ENCODE data around the gene C2CD5.
"Not testable (repeated sequence)": the region's sequence is repeated elsewhere in the genome, so short reads cannot be mapped to it uniquely, and the experiment has no call there.

The C2CD5 gene

DNA sequence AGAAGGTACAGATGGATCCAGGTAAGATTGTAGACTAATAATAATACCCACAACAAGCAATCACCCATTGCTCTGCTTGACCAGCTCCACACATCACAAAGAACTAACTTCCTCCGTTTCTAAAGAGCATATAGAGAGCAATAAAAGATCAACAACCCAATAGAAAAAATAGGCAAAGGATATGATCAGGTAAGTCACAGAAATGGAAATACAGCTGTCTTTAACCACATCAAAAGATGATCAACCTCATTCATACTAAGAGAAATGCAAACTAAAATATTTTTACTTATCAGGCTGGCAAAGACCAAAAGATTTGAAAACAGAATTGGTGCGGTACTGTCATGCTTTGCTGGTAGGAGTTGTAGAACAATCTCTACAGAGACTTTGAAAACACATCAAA is 8.9 kb downstream of the C2CD5 start:
- DNase-seq (ENCODE audit: low read depth in 2 of 2) = no peak

- no peak for DNase-seq (ENCODE audit: low read depth in 2 of 2)
These were observed 9.3 kb downstream of the C2CD5 start for GRCh38 chr12:22535038-22535437.

- no peak for DNase-seq (ENCODE audit: low read depth in 2 of 2)
These were observed 11.2 kb downstream of the C2CD5 start for GRCh38 chr12:22533155-22533554.

DNA sequence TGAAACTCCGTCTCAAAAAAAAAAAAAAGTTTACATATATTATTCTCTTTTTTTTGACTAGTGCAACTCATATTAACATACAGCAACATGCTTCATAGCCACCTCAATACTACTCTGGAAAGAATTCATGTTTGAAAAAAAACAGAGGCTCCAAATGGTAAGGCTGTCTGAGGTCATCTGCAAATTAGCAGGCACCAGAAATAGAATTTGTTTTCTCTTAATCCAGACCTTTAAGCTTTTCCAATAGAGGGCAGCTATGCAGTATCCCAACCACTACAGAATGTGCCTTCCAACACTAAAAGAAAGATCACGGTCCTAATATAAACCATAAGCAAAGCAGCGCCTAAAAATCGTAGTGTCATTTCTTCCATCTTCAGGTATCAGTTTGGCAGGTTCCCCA is 12.0 kb downstream of the C2CD5 start:
- DNase-seq (ENCODE audit: low read depth in 2 of 2) = no peak

GRCh38 chr12:22531205-22531604 is 13.1 kb downstream of the C2CD5 start:
- DNase-seq (ENCODE audit: low read depth in 2 of 2) = no peak

- no peak for DNase-seq (ENCODE audit: low read depth in 2 of 2)
These were observed 14.9 kb downstream of the C2CD5 start for GRCh38 chr12:22529281-22530060.

DNA sequence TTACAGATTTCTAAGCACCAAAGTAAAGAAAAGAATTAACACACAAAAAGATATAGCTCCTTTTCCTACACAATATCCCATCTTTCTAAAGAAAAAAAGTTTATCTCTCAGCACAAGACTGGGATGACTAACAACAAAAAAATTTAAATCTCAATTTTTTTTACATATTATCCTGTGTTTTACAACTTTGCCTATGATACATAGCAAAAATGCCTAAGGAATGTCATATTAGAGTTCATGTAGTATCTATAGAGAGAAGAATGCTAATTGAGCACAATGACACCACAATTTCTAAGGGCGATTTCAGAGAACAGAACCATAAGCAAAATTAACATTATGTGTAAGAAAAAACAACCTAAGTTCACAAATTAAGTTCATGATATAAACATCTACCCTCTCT is 16.3 kb downstream of the C2CD5 start:
- no peak for DNase-seq (ENCODE audit: low read depth in 2 of 2)

- DNase-seq (ENCODE audit: low read depth in 2 of 2) = no peak
These were observed 17.5 kb downstream of the C2CD5 start for GRCh38 chr12:22526836-22527235.

- no peak for DNase-seq (ENCODE audit: low read depth in 2 of 2)
These were observed 18.9 kb downstream of the C2CD5 start for GRCh38 chr12:22525426-22525825.

- DNase-seq (ENCODE audit: low read depth in 2 of 2) = no peak
These were observed 25.3 kb downstream of the C2CD5 start for GRCh38 chr12:22518998-22519397.

GRCh38 chr12:22518060-22518719 is 26.2 kb downstream of the C2CD5 start:
- no peak for DNase-seq (ENCODE audit: low read depth in 2 of 2)

- DNase-seq (ENCODE audit: low read depth in 2 of 2) = no peak
These were observed 29.5 kb downstream of the C2CD5 start for GRCh38 chr12:22514875-22515274.

- no peak for DNase-seq (ENCODE audit: low read depth in 2 of 2)
These were observed 38.5 kb downstream of the C2CD5 start for GRCh38 chr12:22505826-22506225.

DNA sequence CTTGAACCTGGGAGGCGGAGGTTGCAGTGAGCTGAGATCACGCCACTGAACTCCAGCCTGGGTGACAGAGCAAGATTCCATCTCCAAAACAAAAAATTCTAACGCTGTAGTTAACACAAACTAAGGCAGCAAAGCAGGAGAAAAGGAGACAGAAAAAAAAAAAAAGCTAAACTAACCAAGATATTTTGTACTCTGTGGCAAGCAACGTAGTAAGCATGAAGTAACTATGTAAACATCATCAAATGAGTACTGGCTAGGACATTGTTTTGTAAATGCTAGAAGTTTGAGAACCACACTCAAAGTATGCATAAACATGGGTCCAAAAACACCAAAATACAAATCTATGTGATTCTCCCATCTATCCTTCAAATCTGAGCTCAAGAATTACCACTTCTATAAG is 44.2 kb downstream of the C2CD5 start:
- no peak for DNase-seq (ENCODE audit: low read depth in 2 of 2)

GRCh38 chr12:22499445-22499844 is 44.9 kb downstream of the C2CD5 start:
- DNase-seq (ENCODE audit: low read depth in 2 of 2) = no peak

- no peak for DNase-seq (ENCODE audit: low read depth in 2 of 2)
These were observed 50.0 kb downstream of the C2CD5 start for GRCh38 chr12:22494319-22494718.

GRCh38 chr12:22491034-22491433 is 53.3 kb downstream of the C2CD5 start:
- no peak for DNase-seq (ENCODE audit: low read depth in 2 of 2)

GRCh38 chr12:22488478-22488877 is 55.9 kb downstream of the C2CD5 start:
- DNase-seq (ENCODE audit: low read depth in 2 of 2) = no peak

DNA sequence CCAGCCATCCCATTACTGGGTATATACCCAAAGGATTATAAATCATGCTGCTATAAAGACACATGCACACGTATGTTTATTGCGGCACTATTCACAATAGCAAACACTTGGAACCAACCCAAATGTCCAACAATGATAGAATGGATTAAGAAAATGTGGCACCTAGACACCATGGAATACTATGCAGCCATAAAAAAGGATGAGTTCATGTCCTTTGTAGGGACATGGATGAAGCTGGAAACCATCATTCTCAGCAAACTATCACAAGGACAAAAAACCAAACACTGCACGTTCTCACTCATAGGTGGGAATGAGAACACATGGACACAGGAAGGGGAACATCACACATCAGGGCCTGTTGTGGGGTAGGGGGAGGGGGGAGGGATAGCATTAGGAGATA is 56.7 kb downstream of the C2CD5 start:
- not testable (repeated sequence) for DNase-seq (ENCODE audit: low read depth in 2 of 2)

DNA sequence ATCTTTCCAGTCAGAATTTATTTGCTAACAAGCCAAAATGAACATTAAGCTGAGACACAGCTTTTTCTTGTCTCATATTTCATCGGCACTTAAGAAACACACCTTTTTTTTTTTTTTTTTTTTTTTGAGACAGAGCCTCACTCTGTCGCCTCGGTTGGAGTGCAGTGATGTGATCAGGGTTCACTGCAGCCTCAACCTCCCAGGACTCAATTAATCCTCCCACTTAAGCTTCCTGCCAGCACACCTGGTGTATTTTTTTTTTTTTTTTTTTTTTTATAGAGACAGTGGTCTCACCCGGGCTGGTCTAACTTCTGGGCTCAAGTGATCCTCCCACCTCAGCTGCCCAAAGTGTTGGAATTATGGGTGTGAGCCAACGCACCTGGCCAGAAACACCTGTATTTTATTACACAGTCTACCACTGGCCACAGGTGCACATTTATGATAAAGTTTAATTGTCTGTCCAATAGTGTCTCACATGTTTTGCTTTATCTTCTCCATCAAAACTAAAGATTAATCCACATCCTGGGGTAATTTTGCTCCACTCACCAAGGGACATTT is 62.7 kb downstream of the C2CD5 start:
- no peak for DNase-seq (ENCODE audit: low read depth in 2 of 2)

- DNase-seq (ENCODE audit: low read depth in 2 of 2) = not testable (repeated sequence)
These were observed 63.5 kb downstream of the C2CD5 start for GRCh38 chr12:22480814-22481213.

- DNase-seq (ENCODE audit: low read depth in 2 of 2) = no peak
These were observed 64.3 kb downstream of the C2CD5 start for GRCh38 chr12:22480016-22480415.

- no peak for DNase-seq (ENCODE audit: low read depth in 2 of 2)
These were observed 66.5 kb downstream of the C2CD5 start for GRCh38 chr12:22477894-22478287.
